ENCODE measurements around the gene LNPEP. TPM values are rescaled to one million over a fixed set of nuclear protein-coding genes. Genes with fewer than 3 reads are reported as not detected.

The LNPEP gene
- total and polyA plus RNA-seq, 12 donors = 5.4 to 87.4 (median 65.5) TPM

- DNase-seq = no peak
- WGBS, 2 donors = 73 to 76% methylated on average over 3 of the region's 3 CpGs
- Histone ChIP-seq H3K4me1 (peaks cover 0 to 10% (median 0%) of the 10 kb centered on the region in 9 donors), H3K4me3 (no peak overlapping the region), H3K27me3 (no peaks in the 10 kb centered on the region), H3K27ac (peak overlapping the region in 1 of 10 donors; percentile 16), H3K9me3 (no peaks in the 10 kb centered on the region), H3K36me3 (peaks cover 0 to 98% (median 13%) of the 10 kb centered on the region in 9 donors)
- TF ChIP-seq CTCF (IDR thresholded peaks at IDR 0.05) = no peak
- ATAC-seq = no peak
- intact Hi-C loops (cut with DNase I) = no loop called here
Measured at GRCh38 chr5:96904054-96904931, 31.6 kb upstream of the LNPEP start.

- 84 to 92% methylated on average over 3 of the region's 3 CpGs for WGBS, 2 donors
- intact Hi-C loops (cut with DNase I) = no loop called here
- Histone ChIP-seq H3K27me3 (no peaks in the 10 kb centered on the region), H3K9me3 (no peaks in the 10 kb centered on the region), H3K36me3 (peaks cover 0 to 96% (median 20%) of the 10 kb centered on the region in 9 donors), H3K4me1 (peaks cover 0 to 10% (median 0%) of the 10 kb centered on the region in 9 donors), H3K27ac (no peak overlapping the region), H3K4me3 (no peak overlapping the region)
- ATAC-seq (no peak), DNase-seq (no peak)
- TF ChIP-seq CTCF (IDR thresholded peaks at IDR 0.05) = no peak
Measured at GRCh38 chr5:96905864-96906263, 30.0 kb upstream of the LNPEP start.

DNA sequence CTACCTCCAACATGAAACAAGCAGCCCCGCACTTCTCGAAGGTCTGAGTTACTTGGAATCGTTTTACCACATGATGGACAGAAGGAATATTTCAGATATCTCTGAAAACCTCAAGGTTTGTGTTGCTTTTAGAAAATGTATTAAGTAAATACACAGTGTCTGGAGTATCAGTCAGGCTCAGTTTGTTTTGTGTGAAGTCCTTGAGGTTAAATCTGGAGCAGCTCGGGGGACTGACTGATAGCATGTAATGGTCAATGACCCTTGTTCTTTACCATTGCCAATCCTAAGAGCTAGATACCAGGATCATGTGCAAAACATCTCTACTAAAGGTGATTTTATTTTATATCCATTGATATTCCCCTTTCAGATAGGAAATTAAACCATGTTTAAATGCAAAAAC is 26.9 kb upstream of the LNPEP start:
- no peak for DNase-seq
- WGBS, 2 donors = 82 to 87% methylated on average over 4 of the region's 4 CpGs
- no peak overlapping the region for H3K4me3 ChIP-seq
- H3K27ac ChIP-seq = no peak overlapping the region
- TF ChIP-seq CTCF (IDR thresholded peaks at IDR 0.05) = no peak
- no peaks in the 10 kb centered on the region for H3K9me3 ChIP-seq
- no peak for ATAC-seq
- H3K36me3 ChIP-seq = peaks cover 0 to 82% (median 18%) of the 10 kb centered on the region in 9 donors
- intact Hi-C loops (cut with DNase I) = no loop called here
- peaks cover 0 to 9% (median 0%) of the 10 kb centered on the region in 9 donors for H3K4me1 ChIP-seq
- no peaks in the 10 kb centered on the region for H3K27me3 ChIP-seq

- ATAC-seq (no peak), DNase-seq (no peak)
- Histone ChIP-seq H3K9me3 (no peaks in the 10 kb centered on the region), H3K4me3 (no peak overlapping the region), H3K4me1 (peaks cover 0 to 5% (median 0%) of the 10 kb centered on the region in 9 donors), H3K27ac (no peak overlapping the region), H3K27me3 (no peaks in the 10 kb centered on the region), H3K36me3 (peaks cover 0 to 82% (median 16%) of the 10 kb centered on the region in 9 donors)
- 80 to 93% methylated on average over 4 of the region's 4 CpGs for WGBS, 2 donors
- TF ChIP-seq CTCF (IDR thresholded peaks at IDR 0.05) = no peak
- intact Hi-C loops (cut with DNase I) = no loop called here
Measured at GRCh38 chr5:96909435-96909834, 26.4 kb upstream of the LNPEP start.
